Measurements from ENCODE around the gene RPS27A. TPM values are rescaled to one million over a fixed set of nuclear protein-coding genes. Genes with fewer than 3 reads are reported as not detected.
"Not testable (repeated sequence)": the region's sequence is repeated elsewhere in the genome, so short reads cannot be mapped to it uniquely, and the experiment has no call there.

RPS27A gene
- 641 and 683 TPM in 2 replicates for total RNA-seq

- Histone ChIP-seq H3K27me3 (ENCODE audit: insufficient read depth, low read length) (no peaks in the 10 kb centered on the region), H3K4me2 (ENCODE audit: insufficient read depth, low read length) (peak within 1 kb of the TSS; percentile 99), H2AFZ (ENCODE audit: low read length) (peak within 1 kb of the TSS; percentile 98), H3K27ac (ENCODE audit: low read depth, low read length) (peak within 1 kb of the TSS; percentile 99), H3K79me2 (ENCODE audit: insufficient read depth, low read length) (peaks cover 70% of the 10 kb centered on the region), H3K4me1 (ENCODE audit: insufficient read depth, low read length) (peaks cover 31% of the 10 kb centered on the region), H3K4me3 (ENCODE audit: insufficient read depth, low read length) (peak within 1 kb of the TSS; percentile 96), H4K20me1 (ENCODE audit: insufficient read depth, low read length) (peaks cover 23% of the 10 kb centered on the region), H3K36me3 (ENCODE audit: insufficient read depth, low read length) (peaks cover 40% of the 10 kb centered on the region), H3K9me3 (ENCODE audit: low read depth, low read length) (no peaks in the 10 kb centered on the region)
- peak; percentile 95 for DNase-seq (ENCODE audit: insufficient read length, low spot score, missing footprints)
- TF ChIP-seq CTCF (IDR thresholded peaks at IDR 0.05; ENCODE audit: extremely low read depth, low read depth, low read length) = no peak
Measured at GRCh38 chr2:55232084-55232862, at the start of gene RPS27A, which contains the start of gene CLHC1. Gene RPS27A, plus strand, starts transcription at chr2:55232688. Its CDS starts 137 bp downstream, at chr2:55232825. Gene CLHC1, minus strand, starts transcription at chr2:55232293. Its CDS starts 9,882 bp downstream, at chr2:55222411.

GRCh38 chr2:55186837-55187236 lies 45.7 kb upstream of the RPS27A start:
- not testable (repeated sequence) for H3K27ac ChIP-seq (ENCODE audit: low read depth, low read length); H2AFZ ChIP-seq (ENCODE audit: low read length); H3K4me1 ChIP-seq (ENCODE audit: insufficient read depth, low read length); H3K36me3 ChIP-seq (ENCODE audit: insufficient read depth, low read length); DNase-seq (ENCODE audit: insufficient read length, low spot score, missing footprints); H4K20me1 ChIP-seq (ENCODE audit: insufficient read depth, low read length); H3K79me2 ChIP-seq (ENCODE audit: insufficient read depth, low read length); H3K27me3 ChIP-seq (ENCODE audit: insufficient read depth, low read length); H3K4me3 ChIP-seq (ENCODE audit: insufficient read depth, low read length); H3K9me3 ChIP-seq (ENCODE audit: low read depth, low read length); H3K4me2 ChIP-seq (ENCODE audit: insufficient read depth, low read length)

GRCh38 chr2:55191888-55192287 lies 40.6 kb upstream of the RPS27A start:
- DNase-seq (ENCODE audit: insufficient read length, low spot score, missing footprints); H3K79me2 ChIP-seq (ENCODE audit: insufficient read depth, low read length): not testable (repeated sequence)

GRCh38 chr2:55196526-55196925 lies 36.0 kb upstream of the RPS27A start:
- H4K20me1 ChIP-seq (ENCODE audit: insufficient read depth, low read length) = no peaks in the 10 kb centered on the region
- H3K4me3 ChIP-seq (ENCODE audit: insufficient read depth, low read length) = no peak overlapping the region
- H3K4me1 ChIP-seq (ENCODE audit: insufficient read depth, low read length) = no peaks in the 10 kb centered on the region
- no peak for DNase-seq (ENCODE audit: insufficient read length, low spot score, missing footprints)
- no peak overlapping the region for H3K4me2 ChIP-seq (ENCODE audit: insufficient read depth, low read length)
- peaks cover 8% of the 10 kb centered on the region for H3K36me3 ChIP-seq (ENCODE audit: insufficient read depth, low read length)
- no peaks in the 10 kb centered on the region for H3K27me3 ChIP-seq (ENCODE audit: insufficient read depth, low read length)
- no peak for TF ChIP-seq CTCF (IDR thresholded peaks at IDR 0.05; ENCODE audit: extremely low read depth, low read depth, low read length)
- H3K9me3 ChIP-seq (ENCODE audit: low read depth, low read length) = no peaks in the 10 kb centered on the region
- no peaks in the 10 kb centered on the region for H3K79me2 ChIP-seq (ENCODE audit: insufficient read depth, low read length)
- H2AFZ ChIP-seq (ENCODE audit: low read length) = no peak overlapping the region
- H3K27ac ChIP-seq (ENCODE audit: low read depth, low read length) = no peak overlapping the region

More at GRCh38 chr2:55191888-55192287, 40.6 kb upstream of the RPS27A start:
- not testable (repeated sequence) for H2AFZ ChIP-seq (ENCODE audit: low read length); H3K36me3 ChIP-seq (ENCODE audit: insufficient read depth, low read length); H3K4me1 ChIP-seq (ENCODE audit: insufficient read depth, low read length); H4K20me1 ChIP-seq (ENCODE audit: insufficient read depth, low read length); H3K9me3 ChIP-seq (ENCODE audit: low read depth, low read length); H3K27me3 ChIP-seq (ENCODE audit: insufficient read depth, low read length); H3K27ac ChIP-seq (ENCODE audit: low read depth, low read length); H3K4me3 ChIP-seq (ENCODE audit: insufficient read depth, low read length); H3K4me2 ChIP-seq (ENCODE audit: insufficient read depth, low read length)

GRCh38 chr2:55200416-55200815 lies 32.1 kb upstream of the RPS27A start:
- Histone ChIP-seq H3K27ac (ENCODE audit: low read depth, low read length) (no peak overlapping the region), H3K27me3 (ENCODE audit: insufficient read depth, low read length) (no peaks in the 10 kb centered on the region), H3K9me3 (ENCODE audit: low read depth, low read length) (no peaks in the 10 kb centered on the region), H3K79me2 (ENCODE audit: insufficient read depth, low read length) (no peaks in the 10 kb centered on the region), H3K4me1 (ENCODE audit: insufficient read depth, low read length) (no peaks in the 10 kb centered on the region), H3K36me3 (ENCODE audit: insufficient read depth, low read length) (peaks cover 12% of the 10 kb centered on the region), H3K4me3 (ENCODE audit: insufficient read depth, low read length) (no peak overlapping the region), H4K20me1 (ENCODE audit: insufficient read depth, low read length) (no peaks in the 10 kb centered on the region), H3K4me2 (ENCODE audit: insufficient read depth, low read length) (no peak overlapping the region), H2AFZ (ENCODE audit: low read length) (no peak overlapping the region)
- DNase-seq (ENCODE audit: insufficient read length, low spot score, missing footprints) = no peak
- no peak for TF ChIP-seq CTCF (IDR thresholded peaks at IDR 0.05; ENCODE audit: extremely low read depth, low read depth, low read length)
